HG03442 (cell line): ENCODE measurements around the gene DBF4B.
A peak's percentile ranks its signal among the peaks of the same experiment; 100 is the strongest.

Source experiments
- ATAC-seq: cut with Tn5 transposase; IDR thresholded peaks from one replicate; pipeline ENCODE4 v1.9.1; 2021; ENCODE audit warnings: mild to moderate bottlenecking, moderate library complexity; ENCODE audit not compliant: unreplicated experiment

DBF4B gene

GRCh38 chr17:44759086-44759915 lies 50.8 kb downstream of the DBF4B start:
- ATAC-seq = no peak

GRCh38 chr17:44759916-44760243 lies 51.4 kb downstream of the DBF4B start:
- no peak for ATAC-seq

- ATAC-seq = no peak
Observed at GRCh38 chr17:44760474-44761308, 52.2 kb downstream of the DBF4B start.

GRCh38 chr17:44761932-44762810 lies 53.7 kb downstream of the DBF4B start:
- ATAC-seq = no peak

GRCh38 chr17:44763170-44763569 lies 54.7 kb downstream of the DBF4B start:
- ATAC-seq = no peak

- no peak for ATAC-seq
Observed at GRCh38 chr17:44765965-44766364, 57.5 kb downstream of the DBF4B start.

- no peak for ATAC-seq
Observed at GRCh38 chr17:44766409-44767038, 58.1 kb downstream of the DBF4B start.

- no peak for ATAC-seq
Observed at GRCh38 chr17:44767493-44767892, 59.0 kb downstream of the DBF4B start.

GRCh38 chr17:44768505-44769142 lies 60.2 kb downstream of the DBF4B start:
- no peak for ATAC-seq

- no peak for ATAC-seq
Observed at GRCh38 chr17:44769230-44769629, 60.8 kb downstream of the DBF4B start.

GRCh38 chr17:44769647-44770084 lies 61.2 kb downstream of the DBF4B start:
- ATAC-seq = no peak

GRCh38 chr17:44770166-44770925 lies 61.9 kb downstream of the DBF4B start:
- no peak for ATAC-seq

GRCh38 chr17:44772308-44773045 lies 64.0 kb downstream of the DBF4B start:
- no peak for ATAC-seq

- no peak for ATAC-seq
Observed at GRCh38 chr17:44773140-44773539, 64.7 kb downstream of the DBF4B start.

- ATAC-seq = peak; percentile 31
Observed at GRCh38 chr17:44774271-44775135, 66.0 kb downstream of the DBF4B start.

- peak; percentile 73 for ATAC-seq
Observed at GRCh38 chr17:44775136-44775837, 66.8 kb downstream of the DBF4B start.
